Kidney epithelial cell (primary cell): Measurements from ENCODE around the gene GALNT11. TPM values are rescaled to one million over a fixed set of nuclear protein-coding genes. Genes with fewer than 3 reads are reported as not detected.
A peak's percentile ranks its signal among the peaks of the same experiment; 100 is the strongest.
"Not testable (repeated sequence)": the region's sequence is repeated elsewhere in the genome, so short reads cannot be mapped to it uniquely, and the experiment has no call there.

ENCODE experiments used
- DNase-seq: peaks from one replicate; pipeline ENCODE4 v3.0.0-alpha.2; 2010; ENCODE audit warnings: low read depth
- H3K27me3 ChIP-seq: 2 replicates; pipeline ENCODE4 v1.6.0; 2011; ENCODE audit warnings: low read length; ENCODE audit not compliant: control insufficient read depth, insufficient read depth
- H3K36me3 ChIP-seq: 2 replicates; pipeline ENCODE4 v1.5.1; 2011; ENCODE audit warnings: low read length; ENCODE audit not compliant: control insufficient read depth, insufficient read depth
- H3K4me3 ChIP-seq: 2 replicates; pipeline ENCODE4 v1.5.1; 2011; ENCODE audit warnings: low read depth, mild to moderate bottlenecking, control low read depth, low read length
- CTCF ChIP-seq: IDR thresholded peaks from 2 replicates; pipeline ENCODE4 v1.5.1; 2011; ENCODE audit warnings: mild to moderate bottlenecking, moderate library complexity, low read length, control low read depth, inconsistent platforms; ENCODE audit not compliant: insufficient read depth, poor library complexity, severe bottlenecking
- total RNA-seq: library from RNA; depleted of rRNA; stranded (reverse); fragments of >200 nt; gene quantifications from 2 replicates; pipeline ENCODE4 v1.2.3, GENCODE V29; 2015

Gene GALNT11
- total RNA-seq, 1 donor from 2014 or later: 36.0 TPM

DNA sequence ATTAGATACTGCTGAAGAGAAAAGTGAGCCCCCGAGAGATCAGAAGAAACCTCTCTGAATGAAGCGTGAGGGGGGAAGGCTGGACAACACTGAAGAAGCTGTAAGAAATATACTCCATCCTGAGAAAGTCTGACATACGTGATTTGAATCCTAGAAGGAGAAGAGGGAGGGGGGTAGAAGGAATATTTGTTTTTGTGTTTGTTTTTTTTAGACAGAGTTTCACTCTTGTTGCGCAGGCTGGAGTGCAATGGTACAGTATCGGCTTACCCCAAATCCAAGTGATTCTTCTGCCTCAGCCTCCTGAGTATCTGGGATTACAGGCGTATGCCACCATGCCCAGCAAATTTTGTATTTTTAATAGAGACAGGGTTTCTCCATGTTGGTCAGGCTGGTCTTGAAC is 52.6 kb downstream of the GALNT11 start:
- no peak for DNase-seq
- TF ChIP-seq CTCF: no peak

DNA sequence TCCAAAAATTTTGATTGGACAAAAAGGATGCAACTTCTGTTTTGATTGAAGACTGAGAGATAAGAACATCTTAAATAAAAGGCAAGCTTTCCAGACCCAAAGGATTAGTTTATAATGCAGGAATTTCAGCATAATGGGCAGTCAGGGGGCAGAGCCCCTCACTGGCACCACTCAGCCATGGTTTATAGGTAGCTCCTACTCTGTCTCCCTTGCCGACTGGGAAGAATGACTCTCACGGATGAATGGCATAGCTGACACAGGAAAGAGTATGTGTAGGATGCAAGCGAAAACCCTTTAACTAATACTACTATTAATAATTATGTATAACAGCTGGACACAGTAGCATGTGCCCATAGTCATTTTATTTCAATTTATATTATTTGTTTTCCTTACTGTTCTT is 53.3 kb downstream of the GALNT11 start:
- no peak overlapping the region for H3K4me3 ChIP-seq
- TF ChIP-seq CTCF: no peak
- no peak for DNase-seq
- H3K36me3 ChIP-seq: no peaks in the 10 kb centered on the region
- H3K27me3 ChIP-seq: no peaks in the 10 kb centered on the region

More for the DNA sequence above, 52.6 kb downstream of the GALNT11 start:
- Histone ChIP-seq H3K4me3 (no peak overlapping the region), H3K36me3 (no peaks in the 10 kb centered on the region), H3K27me3 (no peaks in the 10 kb centered on the region)

- H3K36me3 ChIP-seq: no peaks in the 10 kb centered on the region
- no peak overlapping the region for H3K4me3 ChIP-seq
- TF ChIP-seq CTCF: no peak
- H3K27me3 ChIP-seq: no peaks in the 10 kb centered on the region
- peak; percentile 16 for DNase-seq
Measured at GRCh38 chr7:152081088-152081487, 55.6 kb downstream of the GALNT11 start.

DNA sequence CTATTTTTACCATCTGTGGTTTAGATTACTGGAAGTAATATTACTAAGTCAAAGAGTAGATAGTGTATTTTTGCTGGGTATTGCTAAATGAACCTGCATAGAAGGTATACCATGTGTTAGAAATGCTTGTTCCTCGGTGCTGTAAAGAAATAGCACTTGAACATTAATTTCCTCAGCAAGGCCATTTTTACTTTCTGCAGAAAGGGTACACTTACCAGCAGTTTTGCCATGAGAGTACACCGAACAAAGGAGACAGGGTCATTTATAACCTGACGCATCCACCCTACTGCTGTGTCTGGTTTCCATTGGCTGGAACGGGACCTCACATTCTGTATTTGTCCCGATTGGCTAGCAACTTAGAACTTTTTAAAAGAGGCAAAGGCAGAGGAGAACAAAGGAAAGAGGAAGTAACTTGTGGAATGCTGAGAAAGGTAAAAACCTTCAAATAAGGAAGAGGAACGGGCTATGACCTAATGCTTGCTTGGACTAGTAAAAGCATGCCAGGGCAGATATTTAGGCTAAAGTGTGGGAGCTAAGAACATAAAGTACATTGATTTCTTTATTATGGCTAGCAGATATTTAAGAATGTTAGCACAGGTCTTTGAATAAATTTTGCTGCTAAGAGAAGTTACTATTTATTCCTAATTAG is 56.7 kb downstream of the GALNT11 start:
- DNase-seq, H3K27me3 ChIP-seq, H3K36me3 ChIP-seq, H3K4me3 ChIP-seq: not testable (repeated sequence)

DNA sequence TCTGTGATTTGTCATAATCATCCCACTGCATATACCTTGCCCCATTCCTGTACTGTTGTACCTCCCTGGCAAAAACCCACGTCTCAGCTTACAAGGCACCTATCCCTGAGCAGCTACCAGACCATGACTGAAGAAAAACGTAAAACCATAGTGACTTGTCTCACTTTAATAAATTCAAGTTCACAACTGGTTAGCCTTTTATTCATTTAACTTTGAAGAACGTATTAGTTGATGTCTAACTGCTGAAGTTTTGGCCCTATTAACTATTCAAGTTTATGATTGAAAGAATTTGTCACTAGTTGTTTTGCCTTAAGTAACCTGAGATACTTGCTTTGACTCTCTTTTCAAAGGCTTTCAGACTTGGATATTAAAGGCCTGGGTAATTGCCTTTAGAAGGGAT is 59.7 kb downstream of the GALNT11 start:
- H3K36me3 ChIP-seq: no peaks in the 10 kb centered on the region
- no peaks in the 10 kb centered on the region for H3K27me3 ChIP-seq
- TF ChIP-seq CTCF: no peak
- no peak overlapping the region for H3K4me3 ChIP-seq
- DNase-seq: peak; percentile 23

DNA sequence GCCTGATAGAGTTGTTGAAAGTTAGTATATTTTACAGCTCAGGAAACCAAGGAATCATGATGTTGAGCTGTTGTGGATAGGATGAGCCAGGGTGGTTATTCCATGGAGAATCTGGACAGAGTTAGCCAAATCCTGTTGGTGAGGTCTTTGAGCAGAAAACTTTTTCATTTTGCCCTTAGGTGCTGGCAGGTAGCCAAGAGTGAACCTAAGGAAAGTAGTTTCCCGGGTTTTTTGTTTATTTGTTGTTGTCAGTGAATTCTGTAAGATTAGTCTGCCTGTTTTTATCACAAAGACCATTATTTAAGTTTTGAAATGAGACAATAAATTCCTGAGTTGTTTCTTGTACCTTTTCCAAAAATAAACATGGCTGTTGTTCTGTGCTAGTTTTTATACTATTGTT is 61.0 kb downstream of the GALNT11 start:
- Histone ChIP-seq H3K27me3 (no peaks in the 10 kb centered on the region), H3K36me3 (no peaks in the 10 kb centered on the region), H3K4me3 (no peak overlapping the region)
- TF ChIP-seq CTCF: no peak
- DNase-seq: no peak
